Fibroblast of skin of right biceps (primary cell): Measurements from ENCODE around the gene NDUFAF7.
A peak's percentile ranks its signal among the peaks of the same experiment; 100 is the strongest.
"Not testable (repeated sequence)": the region's sequence is repeated elsewhere in the genome, so short reads cannot be mapped to it uniquely, and the experiment has no call there.

Experiments
- DNase-seq: peaks from one replicate; pipeline ENCODE4 v3.0.0-alpha.2; 2013

NDUFAF7 gene

DNA sequence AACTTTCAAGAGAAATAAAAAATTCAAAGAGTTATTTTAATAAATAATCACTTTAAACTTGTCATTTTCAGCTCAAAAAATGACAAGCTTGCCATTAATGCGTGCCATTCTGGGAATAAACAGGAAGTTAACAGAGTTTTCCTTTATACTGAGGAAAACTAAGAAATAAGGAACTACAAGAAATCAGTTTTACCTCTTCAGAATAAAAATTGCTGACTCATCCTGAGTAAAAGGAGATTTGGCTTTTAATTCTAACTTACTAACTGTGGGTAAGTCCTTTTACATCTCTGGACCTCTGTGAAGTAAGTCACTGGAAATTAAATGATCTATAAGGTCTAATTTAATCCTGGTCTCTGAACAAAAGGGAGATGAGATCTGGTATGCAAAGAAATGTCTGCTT is 16.2 kb upstream of the NDUFAF7 start:
- DNase-seq = no peak

GRCh38 chr2:37219046-37219445 is 12.4 kb upstream of the NDUFAF7 start:
- no peak for DNase-seq

DNA sequence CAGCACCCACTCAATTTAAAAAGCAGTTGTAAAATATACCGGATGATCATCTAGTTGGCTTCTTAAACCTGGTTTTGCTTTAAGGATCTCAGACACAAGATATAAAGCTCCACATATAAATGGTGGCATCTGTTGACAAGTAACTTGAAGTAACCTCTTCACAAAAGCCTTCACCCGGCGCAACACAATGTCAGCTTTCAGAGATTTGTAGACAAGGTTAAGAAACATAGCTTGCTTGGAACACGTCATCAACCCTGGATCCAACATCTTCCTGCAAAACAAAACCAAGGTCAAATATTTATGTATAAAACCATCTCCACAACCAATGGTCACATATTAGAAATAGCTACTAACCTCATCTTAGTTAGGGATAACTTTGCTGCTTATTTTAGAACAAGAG is 8.3 kb upstream of the NDUFAF7 start:
- DNase-seq = no peak

DNA sequence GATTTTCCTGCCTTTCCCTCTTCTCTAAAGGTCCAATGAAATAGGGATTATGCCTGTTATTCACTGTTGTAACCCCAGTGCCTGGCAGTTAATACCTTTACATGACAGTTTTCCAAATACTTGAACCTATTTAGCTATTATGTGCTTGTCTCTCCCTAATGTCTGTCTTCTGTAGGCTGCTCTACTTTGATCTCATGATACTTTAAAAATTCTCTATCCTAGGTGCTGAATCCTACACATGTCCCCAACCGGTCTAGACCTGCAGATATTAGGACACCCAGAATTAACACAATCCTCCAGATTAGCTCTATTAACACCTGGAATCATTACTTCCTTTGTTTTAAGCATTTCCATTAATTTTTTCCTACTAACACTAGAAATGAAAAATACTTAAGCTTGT is 7.4 kb upstream of the NDUFAF7 start:
- DNase-seq = no peak

DNA sequence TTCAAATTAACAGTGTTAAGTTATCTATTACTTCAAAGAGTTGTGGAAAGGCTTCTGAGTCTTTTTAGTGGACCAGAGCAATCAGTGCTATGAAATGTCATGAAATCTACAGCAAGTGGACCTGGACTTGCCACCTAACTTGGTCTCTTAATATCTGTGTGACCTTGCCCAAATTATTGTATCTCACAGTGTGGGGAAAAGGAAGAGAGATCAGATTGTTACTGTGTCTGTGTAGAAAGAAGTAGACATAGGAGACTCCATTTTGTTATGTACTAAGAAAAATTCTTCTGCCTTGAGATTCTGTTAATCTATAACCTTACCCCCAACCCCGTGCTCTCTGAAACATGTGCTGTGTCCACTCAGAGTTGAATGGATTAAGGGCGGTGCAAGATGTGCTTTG is 6.3 kb upstream of the NDUFAF7 start:
- not testable (repeated sequence) for DNase-seq

DNA sequence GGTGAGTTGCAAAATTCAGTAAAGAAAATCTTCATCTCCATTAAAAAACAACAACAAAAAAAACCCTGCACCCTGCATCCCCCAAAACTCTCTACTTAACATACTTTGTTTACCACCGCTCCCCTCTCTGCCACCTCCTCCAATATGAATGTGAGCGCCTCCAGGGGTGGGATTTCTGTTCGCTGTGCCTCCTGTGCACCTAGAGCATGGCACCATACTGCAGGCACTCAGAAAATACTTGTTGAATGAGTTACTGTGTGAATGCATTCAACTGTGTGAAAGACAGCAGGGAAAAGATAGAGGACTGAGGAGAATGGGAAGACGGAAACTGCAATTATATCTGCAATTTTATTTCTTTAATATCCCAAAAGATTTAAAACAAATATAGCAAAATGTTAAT is 4.6 kb upstream of the NDUFAF7 start:
- DNase-seq = no peak

- no peak for DNase-seq
These were observed 2.7 kb upstream of the NDUFAF7 start for GRCh38 chr2:37228788-37229187.

- DNase-seq = peak; percentile 3
These were observed 877 bp upstream of the NDUFAF7 start for GRCh38 chr2:37230581-37230980.

DNA sequence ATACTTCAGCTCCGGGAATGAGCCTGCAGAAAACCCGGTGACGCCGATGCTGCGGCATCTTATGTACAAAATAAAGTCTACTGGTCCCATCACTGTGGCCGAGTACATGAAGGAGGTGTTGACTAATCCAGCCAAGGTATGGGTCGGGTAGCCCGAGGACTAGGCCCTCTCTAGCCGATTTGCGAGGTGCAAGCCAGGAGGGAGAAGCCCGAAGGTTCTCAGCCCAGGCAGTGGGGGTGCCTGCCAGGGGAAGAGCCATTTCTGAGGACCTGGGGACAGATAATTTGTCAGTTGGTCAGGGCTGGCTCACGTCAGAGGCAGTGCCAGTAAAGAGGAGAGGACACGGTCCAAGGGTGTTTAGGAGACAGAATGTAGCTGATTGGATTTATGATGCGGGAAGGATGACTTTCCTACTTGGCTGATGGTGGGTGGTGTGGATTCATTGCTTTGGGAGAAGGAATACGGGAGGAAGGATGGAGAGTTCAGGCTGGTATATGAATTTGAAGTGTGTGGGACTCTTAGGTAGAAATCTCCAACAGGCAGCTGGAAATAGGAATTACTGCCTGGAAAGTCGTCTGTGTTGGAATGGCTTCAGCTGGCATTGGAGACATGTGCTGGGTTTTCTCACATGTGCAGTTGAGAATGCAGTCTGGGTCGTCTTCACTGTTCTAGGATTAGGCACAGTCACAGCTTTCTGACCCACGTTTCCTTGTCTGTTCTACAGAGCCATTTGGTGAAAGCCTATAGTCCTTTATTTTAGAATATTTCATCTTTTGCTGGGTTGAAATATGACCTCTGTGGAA is 874 bp downstream of the NDUFAF7 start:
- DNase-seq = peak; percentile 2

DNA sequence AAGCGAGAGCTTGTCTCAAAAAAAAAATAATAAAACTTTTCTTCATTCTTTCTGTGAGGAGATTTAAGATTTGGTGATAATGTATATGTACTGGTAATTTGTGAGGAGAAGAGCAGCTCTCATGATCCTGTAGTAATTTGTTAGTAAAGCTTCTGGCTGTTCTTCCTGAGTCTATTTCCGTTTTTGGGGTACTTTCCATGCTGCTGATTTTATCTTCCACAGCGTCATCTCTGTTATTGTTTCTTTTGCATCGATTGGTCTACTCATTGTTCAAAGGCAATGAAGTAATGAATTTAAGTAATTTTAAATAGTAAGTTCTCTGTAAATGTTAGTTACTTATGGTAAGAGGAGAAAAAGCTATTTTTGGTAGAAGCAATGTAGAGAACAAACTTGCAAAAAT is 12.0 kb downstream of the NDUFAF7 start:
- DNase-seq = no peak

- no peak for DNase-seq
These were observed 12.6 kb downstream of the NDUFAF7 start for GRCh38 chr2:37244017-37244416.

DNA sequence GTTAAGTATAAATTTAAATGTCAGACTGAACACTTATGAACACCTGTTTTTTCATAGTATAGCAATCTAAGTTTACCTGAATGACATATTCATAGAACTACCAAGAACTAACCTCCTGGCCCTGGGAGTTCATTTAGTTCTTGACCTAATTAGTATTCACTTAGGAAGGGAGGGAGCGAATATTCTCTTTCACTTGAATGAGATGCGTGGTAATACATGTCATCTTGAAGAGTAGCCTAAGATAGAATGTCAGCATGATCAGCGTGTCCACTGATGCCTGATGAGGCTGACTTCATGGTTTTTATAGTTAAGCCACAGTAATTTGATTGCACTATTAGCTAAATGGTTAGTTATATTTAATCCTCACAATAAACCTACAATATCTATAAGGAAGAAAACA is 13.3 kb downstream of the NDUFAF7 start:
- no peak for DNase-seq

DNA sequence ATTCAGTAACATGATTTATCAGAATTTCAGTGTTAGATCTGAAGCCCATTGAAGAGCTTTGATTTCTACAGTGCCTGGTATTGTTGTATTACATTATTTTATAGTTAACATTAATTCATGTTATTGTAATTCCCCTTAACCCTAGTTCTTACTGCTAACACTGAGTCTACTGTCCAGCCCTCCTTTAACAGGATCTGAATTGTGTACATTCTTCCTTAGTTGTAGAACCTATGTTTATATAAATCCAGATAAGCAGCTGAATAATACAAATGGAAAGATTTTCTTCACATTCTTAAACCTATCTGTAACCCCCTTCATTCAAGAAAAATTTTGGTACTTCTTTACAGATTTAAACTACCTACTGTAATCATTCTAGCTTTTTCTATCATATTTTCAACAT is 14.7 kb downstream of the NDUFAF7 start:
- DNase-seq = no peak

GRCh38 chr2:37250869-37251740 is 19.6 kb downstream of the NDUFAF7 start:
- no peak for DNase-seq

DNA sequence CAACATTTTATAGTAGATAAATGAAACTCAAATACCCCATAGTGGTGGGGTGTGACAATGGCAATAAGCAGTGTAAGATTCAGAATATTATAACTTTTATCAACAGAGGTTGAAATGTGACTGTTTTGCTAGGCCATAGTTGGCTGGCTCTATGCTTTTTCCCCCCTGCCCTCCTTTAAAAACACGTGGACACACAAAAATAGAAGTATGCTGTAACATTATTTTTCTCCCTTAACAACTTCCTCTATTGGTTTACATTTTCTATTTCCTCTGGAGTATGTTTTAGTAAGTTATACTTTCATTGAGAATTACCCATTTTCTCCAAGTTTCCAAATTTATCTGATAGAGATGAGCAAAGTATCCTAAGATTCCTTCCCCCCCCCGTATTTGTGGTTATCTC is 31.1 kb downstream of the NDUFAF7 start:
- no peak for DNase-seq

DNA sequence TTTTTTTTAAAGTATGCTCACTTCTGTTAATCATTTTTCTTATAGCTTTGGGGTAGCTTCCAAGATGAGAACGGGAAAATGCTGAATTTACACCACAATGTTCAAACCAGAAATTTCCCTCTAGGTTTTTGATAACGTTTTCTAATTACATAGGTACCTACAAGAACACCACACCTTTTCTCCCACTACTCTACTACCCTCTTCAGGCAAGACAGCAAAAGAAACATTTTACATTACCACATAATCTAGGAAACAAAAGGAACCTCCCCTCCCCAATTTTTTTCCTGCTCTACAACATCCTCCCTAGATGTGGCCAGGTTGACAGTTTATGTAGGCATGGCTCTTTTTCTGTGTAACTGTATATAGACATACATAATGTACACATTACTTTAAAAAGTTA is 32.4 kb downstream of the NDUFAF7 start:
- no peak for DNase-seq

DNA sequence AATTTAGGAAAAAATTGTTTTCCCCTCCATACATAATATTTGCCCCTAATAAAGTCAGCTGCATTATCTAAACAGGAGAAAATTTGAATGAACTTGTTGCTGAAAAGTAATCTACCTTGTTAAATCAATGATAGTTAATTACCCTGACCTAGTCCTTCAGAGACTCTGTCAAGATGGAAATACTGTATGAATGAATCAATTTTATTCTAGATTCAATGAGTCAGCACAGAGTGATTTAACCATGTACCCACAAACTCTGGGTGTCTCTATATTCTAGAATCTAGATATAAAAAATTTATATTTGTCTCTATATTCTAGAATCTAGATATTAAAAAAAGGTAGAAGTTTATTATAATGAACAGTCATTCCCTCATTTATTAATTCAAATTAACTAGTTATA is 36.2 kb downstream of the NDUFAF7 start:
- DNase-seq = peak; percentile 3

- DNase-seq = peak; percentile 9
These were observed 36.7 kb downstream of the NDUFAF7 start for GRCh38 chr2:37268111-37268510.

GRCh38 chr2:37271376-37272067 is 40.1 kb downstream of the NDUFAF7 start:
- DNase-seq = no peak

DNA sequence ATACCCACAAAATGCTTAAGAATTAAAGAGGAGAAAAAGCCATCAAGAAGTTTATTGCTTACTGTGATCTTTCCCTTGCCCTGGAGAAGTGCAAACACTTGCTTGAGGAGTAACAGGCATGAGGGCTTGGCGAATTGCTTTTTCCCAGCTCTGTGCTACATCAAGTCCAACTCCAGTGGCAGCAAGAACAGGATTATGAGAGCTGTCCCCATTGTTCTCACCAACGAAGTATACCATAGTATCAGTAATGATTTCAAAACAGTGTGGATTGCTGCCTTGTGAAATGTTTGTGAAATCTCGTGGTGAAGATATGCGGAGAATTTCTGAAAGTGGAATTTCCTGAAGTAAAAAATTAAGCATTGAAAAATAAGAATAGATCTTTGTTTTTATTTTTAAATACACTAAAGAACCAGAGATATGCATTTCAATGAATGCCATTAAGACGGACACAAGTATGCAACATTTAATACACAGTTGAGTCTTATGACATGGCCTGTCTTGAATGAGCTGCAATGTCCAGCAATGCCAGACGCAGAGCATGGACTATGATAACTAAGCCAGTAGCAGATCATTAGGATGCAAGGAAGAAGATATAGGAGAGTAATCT is 43.0 kb downstream of the NDUFAF7 start:
- DNase-seq = peak; percentile 26

DNA sequence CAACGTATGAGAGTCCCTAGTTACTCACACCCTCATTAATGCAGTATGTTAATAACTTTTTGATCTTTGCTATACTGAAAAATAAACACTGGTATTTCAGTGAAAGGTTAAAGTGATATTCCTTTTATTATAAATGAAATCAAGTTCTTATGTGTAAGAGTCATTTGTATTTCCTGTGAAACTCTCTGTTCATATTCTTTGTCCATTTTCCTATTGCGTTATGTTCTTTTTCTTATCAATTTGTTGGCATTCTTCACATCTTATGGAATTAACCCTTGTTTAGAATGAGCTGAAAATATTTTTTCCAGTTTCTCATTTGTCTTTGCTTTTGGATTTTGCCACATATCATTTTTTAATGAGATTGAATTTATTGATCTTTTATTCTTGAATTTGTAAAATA is 44.8 kb downstream of the NDUFAF7 start:
- no peak for DNase-seq

DNA sequence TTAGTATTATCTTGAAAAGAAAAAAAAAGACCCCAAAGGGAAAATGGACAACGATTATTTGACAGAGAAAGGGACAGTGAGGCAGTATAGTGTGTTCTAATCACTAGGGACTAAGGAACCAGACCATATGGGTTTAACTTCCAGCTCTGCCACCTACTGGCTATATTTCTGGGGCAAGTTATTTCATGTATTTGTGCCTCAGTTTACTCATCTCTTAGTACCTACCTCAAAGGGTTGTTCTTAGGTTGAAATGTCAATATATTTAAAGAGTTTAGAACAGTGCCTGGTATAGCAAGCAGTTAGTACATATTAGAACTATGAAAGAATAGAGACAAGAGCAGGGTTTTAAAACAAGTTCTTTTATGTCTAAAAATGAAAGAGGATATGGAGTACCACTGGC is 50.5 kb downstream of the NDUFAF7 start:
- DNase-seq = no peak

GRCh38 chr2:37282746-37283145 is 51.3 kb downstream of the NDUFAF7 start:
- peak; percentile 86 for DNase-seq
